HepG2 (cell line): Measurements from ENCODE around the gene TMEM151A. TPM values are rescaled to one million over a fixed set of nuclear protein-coding genes. Genes with fewer than 3 reads are reported as not detected.

ENCODE experiments used
- ATF6 ChIP-seq: sonication (generic); formaldehyde crosslinking; conservative IDR thresholded peaks from 2 replicates; pipeline ENCODE4 v1.4.0; 2020; ENCODE audit warnings: missing genetic modification reagents
- MAFF ChIP-seq: IDR thresholded peaks from 2 replicates; pipeline ENCODE4 v1.6.1; 2011; ENCODE audit warnings: low read depth, low read length, improper control_type of control experiment
- NFRKB ChIP-seq: fragments of 450-650 bp; IDR thresholded peaks from 2 replicates; pipeline ENCODE4 v1.6.1; 2017
- POLR2G ChIP-seq: fragments of 200-400 bp; formaldehyde crosslinking; IDR thresholded peaks from 2 replicates; pipeline ENCODE4 v1.6.1; 2018; ENCODE audit warnings: mild to moderate bottlenecking, low read depth, low read length, moderate library complexity
- PRMT3 ChIP-seq: sonication (generic); formaldehyde crosslinking; IDR thresholded peaks from 2 replicates; pipeline ENCODE4 v1.8.1; 2022; ENCODE audit warnings: low read depth, mild to moderate bottlenecking, moderate library complexity, missing genetic modification reagents, borderline replicate concordance
- SP140L ChIP-seq: sonication (generic); formaldehyde crosslinking; IDR thresholded peaks from 2 replicates; pipeline ENCODE4 v1.4.0; 2020; ENCODE audit warnings: missing genetic modification reagents, borderline replicate concordance
- SRSF9 ChIP-seq: fragments of 200-400 bp; formaldehyde crosslinking; IDR thresholded peaks from 2 replicates; pipeline ENCODE4 v1.6.1; 2018; ENCODE audit warnings: borderline replicate concordance, mild to moderate bottlenecking, low read depth, low read length; ENCODE audit not compliant: insufficient read depth, poor library complexity, severe bottlenecking
- ZBTB38 ChIP-seq: sonication (generic); formaldehyde crosslinking; IDR thresholded peaks from 2 replicates; pipeline ENCODE4 v1.5.1; 2020; ENCODE audit warnings: mild to moderate bottlenecking, missing genetic modification reagents
- ZNF274 ChIP-seq: sonication (generic); formaldehyde crosslinking; IDR thresholded peaks from 2 replicates; pipeline ENCODE4 v1.5.1; 2020; ENCODE audit warnings: mild to moderate bottlenecking, missing genetic modification reagents
- ZNF576 ChIP-seq: sonication (generic); formaldehyde crosslinking; IDR thresholded peaks from 2 replicates; pipeline ENCODE4 v1.4.0; 2020; ENCODE audit warnings: mild to moderate bottlenecking, missing genetic modification reagents
- ZNF816 ChIP-seq: sonication (generic); formaldehyde crosslinking; IDR thresholded peaks from 2 replicates; pipeline ENCODE4 v1.8.0; 2022; ENCODE audit warnings: missing genetic modification reagents, mild to moderate bottlenecking, borderline replicate concordance
- polyA plus RNA-seq, 8 experiments: library from polyadenylated mRNA; depleted of rRNA in 3 of 8; stranded (reverse) in 7 of 8; unstranded in 1 of 8; fragments of >200 nt; fragmentation: Illumina TruSeq in 4 of 8; extraction: Trizol in 4 of 8; gene quantifications; 2 replicates each; pipeline versions ENCODE4 v1.2.1 to v1.2.3, GENCODE V29; 2011 to 2016; ENCODE audit warnings: low read depth in 4 of 8, missing spikeins in 1 of 8, mixed read lengths in 1 of 8; ENCODE audit not compliant: insufficient read depth in 1 of 8
- total RNA-seq, 5 experiments: library from RNA; depleted of rRNA; stranded (reverse); fragments of >200 nt; fragmentation: Illumina TruSeq; extraction: Trizol; gene quantifications; 2 replicates each; pipeline ENCODE4 v1.2.3, GENCODE V29; 2016; ENCODE audit warnings: low read depth in 1 of 5
- TF ChIP-seq, protein P1 (sequence below): sonication (generic); formaldehyde crosslinking; IDR thresholded peaks from 2 replicates; pipeline ENCODE4 v1.5.1; 2020; ENCODE audit warnings: missing genetic modification reagents, mild to moderate bottlenecking, borderline replicate concordance
- TF ChIP-seq, protein P2 (sequence below): sonication (generic); formaldehyde crosslinking; IDR thresholded peaks from 2 replicates; pipeline ENCODE4 v1.5.0; 2020; ENCODE audit warnings: missing genetic modification reagents, mild to moderate bottlenecking, borderline replicate concordance
- TF ChIP-seq, protein P3 (sequence below): sonication (generic); formaldehyde crosslinking; IDR thresholded peaks from 2 replicates; pipeline ENCODE4 v1.5.1; 2020; ENCODE audit warnings: missing genetic modification reagents, mild to moderate bottlenecking, borderline replicate concordance
- TF ChIP-seq, protein P4 (sequence below), 2 experiments: sonication (generic) in 1 of 2; formaldehyde crosslinking in 1 of 2; IDR thresholded peaks; 2 replicates each; pipeline versions ENCODE4 v1.4.0 to v1.6.1; 2018 to 2020; ENCODE audit warnings: missing genetic modification reagents in 2 of 2, borderline replicate concordance in 1 of 2, low read depth in 1 of 2, mild to moderate bottlenecking in 1 of 2, missing biosample characterization in 1 of 2

Gene TMEM151A
- total and polyA plus RNA-seq, 2 of the 13 experiments (the other 11 are each of a cell fraction or from before 2014, with no cell fraction given), result 0.18 to 0.33 TPM

GRCh38 chr11:66336234-66337102 lies 44.8 kb downstream of the TMEM151A start, which contains the start of gene RIN1 (continued):
- TF ChIP-seq ZBTB38 (CRISPR knock-in tag) (no peak; the same call in 1 of the 2 replicates), POLR2G (peak; percentile 68), ZNF576 (no peak), SP140L (CRISPR knock-in tag) (0 out of 2 replicates have a peak, but pooled peaks have one; percentile 85), SRSF9 (no peak), MAFF (no peak), ZNF274 (CRISPR knock-in tag) (no peak), ATF6 (CRISPR knock-in tag) (0 out of 2 replicates have a peak, but pooled peaks have one; percentile 39), NFRKB (no peak), PRMT3 (no peak; the same call in 1 of the 2 replicates), ZNF816 (CRISPR knock-in tag) (peak; percentile 90; the same call in 1 of the 2 replicates)
- TF ChIP-seq, protein P1, sequence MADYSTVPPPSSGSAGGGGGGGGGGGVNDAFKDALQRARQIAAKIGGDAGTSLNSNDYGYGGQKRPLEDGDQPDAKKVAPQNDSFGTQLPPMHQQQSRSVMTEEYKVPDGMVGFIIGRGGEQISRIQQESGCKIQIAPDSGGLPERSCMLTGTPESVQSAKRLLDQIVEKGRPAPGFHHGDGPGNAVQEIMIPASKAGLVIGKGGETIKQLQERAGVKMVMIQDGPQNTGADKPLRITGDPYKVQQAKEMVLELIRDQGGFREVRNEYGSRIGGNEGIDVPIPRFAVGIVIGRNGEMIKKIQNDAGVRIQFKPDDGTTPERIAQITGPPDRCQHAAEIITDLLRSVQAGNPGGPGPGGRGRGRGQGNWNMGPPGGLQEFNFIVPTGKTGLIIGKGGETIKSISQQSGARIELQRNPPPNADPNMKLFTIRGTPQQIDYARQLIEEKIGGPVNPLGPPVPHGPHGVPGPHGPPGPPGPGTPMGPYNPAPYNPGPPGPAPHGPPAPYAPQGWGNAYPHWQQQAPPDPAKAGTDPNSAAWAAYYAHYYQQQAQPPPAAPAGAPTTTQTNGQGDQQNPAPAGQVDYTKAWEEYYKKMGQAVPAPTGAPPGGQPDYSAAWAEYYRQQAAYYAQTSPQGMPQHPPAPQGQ (CRISPR knock-in tag), result no peak
- TF ChIP-seq, protein P2, sequence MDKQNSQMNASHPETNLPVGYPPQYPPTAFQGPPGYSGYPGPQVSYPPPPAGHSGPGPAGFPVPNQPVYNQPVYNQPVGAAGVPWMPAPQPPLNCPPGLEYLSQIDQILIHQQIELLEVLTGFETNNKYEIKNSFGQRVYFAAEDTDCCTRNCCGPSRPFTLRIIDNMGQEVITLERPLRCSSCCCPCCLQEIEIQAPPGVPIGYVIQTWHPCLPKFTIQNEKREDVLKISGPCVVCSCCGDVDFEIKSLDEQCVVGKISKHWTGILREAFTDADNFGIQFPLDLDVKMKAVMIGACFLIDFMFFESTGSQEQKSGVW (CRISPR knock-in tag), result no peak
- TF ChIP-seq, protein P3, sequence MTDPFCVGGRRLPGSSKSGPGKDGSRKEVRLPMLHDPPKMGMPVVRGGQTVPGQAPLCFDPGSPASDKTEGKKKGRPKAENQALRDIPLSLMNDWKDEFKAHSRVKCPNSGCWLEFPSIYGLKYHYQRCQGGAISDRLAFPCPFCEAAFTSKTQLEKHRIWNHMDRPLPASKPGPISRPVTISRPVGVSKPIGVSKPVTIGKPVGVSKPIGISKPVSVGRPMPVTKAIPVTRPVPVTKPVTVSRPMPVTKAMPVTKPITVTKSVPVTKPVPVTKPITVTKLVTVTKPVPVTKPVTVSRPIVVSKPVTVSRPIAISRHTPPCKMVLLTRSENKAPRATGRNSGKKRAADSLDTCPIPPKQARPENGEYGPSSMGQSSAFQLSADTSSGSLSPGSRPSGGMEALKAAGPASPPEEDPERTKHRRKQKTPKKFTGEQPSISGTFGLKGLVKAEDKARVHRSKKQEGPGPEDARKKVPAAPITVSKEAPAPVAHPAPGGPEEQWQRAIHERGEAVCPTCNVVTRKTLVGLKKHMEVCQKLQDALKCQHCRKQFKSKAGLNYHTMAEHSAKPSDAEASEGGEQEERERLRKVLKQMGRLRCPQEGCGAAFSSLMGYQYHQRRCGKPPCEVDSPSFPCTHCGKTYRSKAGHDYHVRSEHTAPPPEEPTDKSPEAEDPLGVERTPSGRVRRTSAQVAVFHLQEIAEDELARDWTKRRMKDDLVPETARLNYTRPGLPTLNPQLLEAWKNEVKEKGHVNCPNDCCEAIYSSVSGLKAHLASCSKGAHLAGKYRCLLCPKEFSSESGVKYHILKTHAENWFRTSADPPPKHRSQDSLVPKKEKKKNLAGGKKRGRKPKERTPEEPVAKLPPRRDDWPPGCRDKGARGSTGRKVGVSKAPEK, result no peak
- TF ChIP-seq, protein P4, sequence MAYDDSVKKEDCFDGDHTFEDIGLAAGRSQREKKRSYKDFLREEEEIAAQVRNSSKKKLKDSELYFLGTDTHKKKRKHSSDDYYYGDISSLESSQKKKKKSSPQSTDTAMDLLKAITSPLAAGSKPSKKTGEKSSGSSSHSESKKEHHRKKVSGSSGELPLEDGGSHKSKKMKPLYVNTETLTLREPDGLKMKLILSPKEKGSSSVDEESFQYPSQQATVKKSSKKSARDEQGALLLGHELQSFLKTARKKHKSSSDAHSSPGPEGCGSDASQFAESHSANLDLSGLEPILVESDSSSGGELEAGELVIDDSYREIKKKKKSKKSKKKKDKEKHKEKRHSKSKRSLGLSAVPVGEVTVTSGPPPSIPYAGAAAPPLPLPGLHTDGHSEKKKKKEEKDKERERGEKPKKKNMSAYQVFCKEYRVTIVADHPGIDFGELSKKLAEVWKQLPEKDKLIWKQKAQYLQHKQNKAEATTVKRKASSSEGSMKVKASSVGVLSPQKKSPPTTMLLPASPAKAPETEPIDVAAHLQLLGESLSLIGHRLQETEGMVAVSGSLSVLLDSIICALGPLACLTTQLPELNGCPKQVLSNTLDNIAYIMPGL (CRISPR knock-in tag; IDR thresholded peaks at IDR 0.05; ENCODE audit: borderline replicate concordance in 1 of 2, low read depth in 1 of 2), result peak; percentile 86 to 91
